GM10847 (cell line): ENCODE results near the gene OR2T4.

Experiments
- POLR2A ChIP-seq: IDR thresholded peaks from 2 replicates; pipeline ENCODE4 v1.6.1; 2011; ENCODE audit not compliant: insufficient read length; ENCODE audit errors: extremely low read depth

OR2T4 gene

GRCh38 chr1:248406721-248407692, 45.5 kb downstream of the OR2T4 start:
- TF ChIP-seq POLR2A = no peak
